Measurements from ENCODE around the gene MIPOL1. TPM values are rescaled to one million over a fixed set of nuclear protein-coding genes. Genes with fewer than 3 reads are reported as not detected.
"Not testable (repeated sequence)": the region's sequence is repeated elsewhere in the genome, so short reads cannot be mapped to it uniquely, and the experiment has no call there.

The MIPOL1 gene
- total and polyA plus RNA-seq, 9 donors: 5.0 to 29.5 (median 20.5) TPM

- WGBS, 3 donors: 56 to 66% (median 57%) methylated on average over 3 of the region's 3 CpGs
- intact Hi-C loops (cut with DNase I): no loop called here
- no peak overlapping the region for H3K4me3 ChIP-seq
- H3K27me3 ChIP-seq: no peaks in the 10 kb centered on the region
- TF ChIP-seq POLR2A (IDR thresholded peaks at IDR 0.05): no peak
- no peak for TF ChIP-seq EP300 (IDR thresholded peaks at IDR 0.05)
- TF ChIP-seq CTCF (IDR thresholded peaks at IDR 0.05): no peak
- H3K27ac ChIP-seq: no peak overlapping the region
- H3K9me3 ChIP-seq: no peaks in the 10 kb centered on the region
- DNase-seq: no peak
- H3K4me1 ChIP-seq (ENCODE audit: insufficient read depth): no peaks in the 10 kb centered on the region
- H3K36me3 ChIP-seq: no peaks in the 10 kb centered on the region
Measured at GRCh38 chr14:37376944-37377609, 179.3 kb downstream of the MIPOL1 start.

- no peak overlapping the region for H3K27ac ChIP-seq
- WGBS, 3 donors: 75 to 80% (median 75%) methylated on average over 6 of the region's 6 CpGs
- H3K4me1 ChIP-seq (ENCODE audit: insufficient read depth): no peaks in the 10 kb centered on the region
- TF ChIP-seq POLR2A (IDR thresholded peaks at IDR 0.05) (no peak), EP300 (IDR thresholded peaks at IDR 0.05) (no peak), CTCF (IDR thresholded peaks at IDR 0.05) (no peak)
- DNase-seq: no peak
- no peaks in the 10 kb centered on the region for H3K36me3 ChIP-seq
- H3K9me3 ChIP-seq: no peaks in the 10 kb centered on the region
- H3K4me3 ChIP-seq: no peak overlapping the region
- no peaks in the 10 kb centered on the region for H3K27me3 ChIP-seq
- intact Hi-C loops (cut with DNase I): no loop called here
Measured at GRCh38 chr14:37384870-37385596, 187.3 kb downstream of the MIPOL1 start.

GRCh38 chr14:37397157-37397940 lies 199.6 kb downstream of the MIPOL1 start:
- H3K27me3 ChIP-seq; H3K4me3 ChIP-seq; H3K36me3 ChIP-seq; H3K27ac ChIP-seq; H3K4me1 ChIP-seq (ENCODE audit: insufficient read depth); DNase-seq; H3K9me3 ChIP-seq: not testable (repeated sequence)
- intact Hi-C loops (cut with DNase I): loop anchor here in 1 of 4 donors (10.0 kb wide), 1 partner anchor 667 kb away; no protein-coding TSS in a partner anchor
- whole genome bisulfite sequencing, 3 donors: 87 to 91% (median 88%) methylated on average over 8 of the region's 8 CpGs

GRCh38 chr14:37397941-37398215 lies 200.1 kb downstream of the MIPOL1 start:
- TF ChIP-seq EP300 (IDR thresholded peaks at IDR 0.05): no peak
- TF ChIP-seq CTCF (IDR thresholded peaks at IDR 0.05): no peak
- TF ChIP-seq POLR2A (IDR thresholded peaks at IDR 0.05): no peak
- Histone ChIP-seq H3K4me1 (ENCODE audit: insufficient read depth) (no peaks in the 10 kb centered on the region), H3K4me3 (no peak overlapping the region), H3K9me3 (no peaks in the 10 kb centered on the region), H3K27ac (no peak overlapping the region), H3K36me3 (no peaks in the 10 kb centered on the region), H3K27me3 (no peaks in the 10 kb centered on the region)
- DNase-seq: no peak
- 67 to 89% (median 85%) methylated on average over 3 of the region's 3 CpGs for WGBS, 3 donors
- intact Hi-C loops (cut with DNase I): loop anchor here in 1 of 4 donors (10.0 kb wide), 1 partner anchor 667 kb away; no protein-coding TSS in a partner anchor

Data from ovary (tissue), 9 donors.